ENCODE results near the gene TBC1D5.
"Not testable (repeated sequence)": the region's sequence is repeated elsewhere in the genome, so short reads cannot be mapped to it uniquely, and the experiment has no call there.

The TBC1D5 gene

GRCh38 chr3:17546500-17547255 is 195.8 kb downstream of the TBC1D5 start:
- no peak for DNase-seq (ENCODE audit: low spot score)

GRCh38 chr3:17544632-17545031 is 197.8 kb downstream of the TBC1D5 start:
- peak; percentile 21 for DNase-seq (ENCODE audit: low spot score)

- no peak for DNase-seq (ENCODE audit: low spot score)
Measured at GRCh38 chr3:17542591-17542990, 199.8 kb downstream of the TBC1D5 start.

- DNase-seq (ENCODE audit: low spot score): no peak
Measured at GRCh38 chr3:17539436-17539835, 203.0 kb downstream of the TBC1D5 start.

GRCh38 chr3:17535274-17535673 is 207.2 kb downstream of the TBC1D5 start:
- DNase-seq (ENCODE audit: low spot score): no peak

- DNase-seq (ENCODE audit: low spot score): not testable (repeated sequence)
Measured at GRCh38 chr3:17532446-17532845, 210.0 kb downstream of the TBC1D5 start.

GRCh38 chr3:17529677-17530076 is 212.8 kb downstream of the TBC1D5 start:
- DNase-seq (ENCODE audit: low spot score): no peak

GRCh38 chr3:17518189-17519059 is 224.0 kb downstream of the TBC1D5 start:
- no peak for DNase-seq (ENCODE audit: low spot score)

GRCh38 chr3:17515445-17516234 is 226.8 kb downstream of the TBC1D5 start:
- no peak for DNase-seq (ENCODE audit: low spot score)

- DNase-seq (ENCODE audit: low spot score): no peak
Measured at GRCh38 chr3:17514597-17514996, 227.8 kb downstream of the TBC1D5 start.

- DNase-seq (ENCODE audit: low spot score): no peak
Measured at GRCh38 chr3:17510265-17510664, 232.2 kb downstream of the TBC1D5 start.

GRCh38 chr3:17508180-17508752 is 234.2 kb downstream of the TBC1D5 start:
- DNase-seq (ENCODE audit: low spot score): no peak

- DNase-seq (ENCODE audit: low spot score): no peak
Measured at GRCh38 chr3:17507480-17507879, 235.0 kb downstream of the TBC1D5 start.

GRCh38 chr3:17505856-17506255 is 236.6 kb downstream of the TBC1D5 start:
- DNase-seq (ENCODE audit: low spot score): peak; percentile 19

- no peak for DNase-seq (ENCODE audit: low spot score)
Measured at GRCh38 chr3:17501745-17502144, 240.7 kb downstream of the TBC1D5 start.

- peak; percentile 4 for DNase-seq (ENCODE audit: low spot score)
Measured at GRCh38 chr3:17500618-17501017, 241.8 kb downstream of the TBC1D5 start.

GRCh38 chr3:17494117-17494809 is 248.2 kb downstream of the TBC1D5 start:
- DNase-seq (ENCODE audit: low spot score): no peak

- DNase-seq (ENCODE audit: low spot score): no peak
Measured at GRCh38 chr3:17491601-17492000, 250.8 kb downstream of the TBC1D5 start.

- not testable (repeated sequence) for DNase-seq (ENCODE audit: low spot score)
Measured at GRCh38 chr3:17491190-17491589, 251.2 kb downstream of the TBC1D5 start.

- DNase-seq (ENCODE audit: low spot score): peak; percentile 13
Measured at GRCh38 chr3:17489139-17489538, 253.3 kb downstream of the TBC1D5 start.

- DNase-seq (ENCODE audit: low spot score): no peak
Measured at GRCh38 chr3:17481116-17481515, 261.3 kb downstream of the TBC1D5 start.
